GM23338 (cell line): ENCODE measurements around the gene DOCK2. TPM values are rescaled to one million over a fixed set of nuclear protein-coding genes. Genes with fewer than 3 reads are reported as not detected.

Source experiments
- ATAC-seq: fragments of 200-7000 bp; cut with Tn5 transposase; 3 replicates; pipeline ENCODE4 v1.9.1; 2020
- DNase-seq: peaks from one replicate; pipeline ENCODE4 v3.0.0-alpha.2; 2015; ENCODE audit warnings: low spot score
- H2AFZ ChIP-seq: fragments of 200-600 bp; sonication (generic); 2 replicates; pipeline ENCODE4 v1.8.0; 2016; ENCODE audit warnings: antibody characterized with exemption, mild to moderate bottlenecking, moderate library complexity
- H3F3A ChIP-seq: fragments of 200-600 bp; sonication (generic); replicated peaks from 2 replicates; pipeline ENCODE4 v1.8.0; 2017; ENCODE audit warnings: antibody characterized with exemption, mixed run types, low read depth
- H3K27ac ChIP-seq: fragments of 200-600 bp; sonication (generic); 2 replicates; pipeline ENCODE4 v1.6.1; 2016; ENCODE audit warnings: low read depth
- H3K27me3 ChIP-seq: fragments of 200-600 bp; sonication (generic); 2 replicates; pipeline ENCODE4 v1.8.0; 2016; ENCODE audit warnings: mild to moderate bottlenecking, mixed run types, moderate library complexity; ENCODE audit not compliant: insufficient read depth
- H3K36me3 ChIP-seq: fragments of 200-600 bp; sonication (generic); 2 replicates; pipeline ENCODE4 v1.8.0; 2016; ENCODE audit warnings: mild to moderate bottlenecking; ENCODE audit not compliant: insufficient read depth
- H3K4me1 ChIP-seq: fragments of 200-600 bp; sonication (generic); 2 replicates; pipeline ENCODE4 v1.8.0; 2016; ENCODE audit warnings: mild to moderate bottlenecking, moderate library complexity; ENCODE audit not compliant: insufficient read depth
- H3K4me2 ChIP-seq: fragments of 200-600 bp; sonication (generic); 2 replicates; pipeline ENCODE4 v1.7.1; 2017; ENCODE audit warnings: mixed run types
- H3K4me3 ChIP-seq: fragments of 200-600 bp; sonication (generic); 2 replicates; pipeline ENCODE4 v1.6.1; 2016; ENCODE audit warnings: mixed run types
- H3K79me2 ChIP-seq: fragments of 200-600 bp; sonication (generic); replicated peaks from 2 replicates; pipeline ENCODE4 v1.8.0; 2017; ENCODE audit warnings: mild to moderate bottlenecking; ENCODE audit not compliant: insufficient read depth
- H3K9me2 ChIP-seq: fragments of 200-600 bp; sonication (generic); 2 replicates; pipeline ENCODE4 v1.8.0; 2017; ENCODE audit not compliant: insufficient read depth
- H4K20me1 ChIP-seq: fragments of 200-600 bp; sonication (generic); replicated peaks from 2 replicates; pipeline ENCODE4 v1.8.0; 2017; ENCODE audit warnings: mild to moderate bottlenecking; ENCODE audit not compliant: insufficient read depth
- H3K27ac Mint-ChIP-seq: 2 replicates; pipeline ENCODE4 v1.8.0; 2020; ENCODE audit warnings: inconsistent platforms, mild to moderate bottlenecking, moderate library complexity, mixed read lengths
- H3K27me3 Mint-ChIP-seq: 3 replicates; pipeline ENCODE4 v1.8.0; 2022; ENCODE audit warnings: low read depth, mild to moderate bottlenecking, moderate library complexity, mixed read lengths, inconsistent platforms; ENCODE audit not compliant: insufficient read depth, poor library complexity
- H3K36me3 Mint-ChIP-seq: 3 replicates; pipeline ENCODE4 v1.8.0; 2021; ENCODE audit warnings: low read depth, mild to moderate bottlenecking, inconsistent platforms, moderate library complexity, mixed read lengths
- H3K4me1 Mint-ChIP-seq: 3 replicates; pipeline ENCODE4 v1.8.0; 2020; ENCODE audit warnings: mild to moderate bottlenecking, inconsistent platforms, mixed read lengths
- H3K4me3 Mint-ChIP-seq: 3 replicates; pipeline ENCODE4 v1.8.0; 2021; ENCODE audit warnings: moderate library complexity, mild to moderate bottlenecking, inconsistent platforms, mixed read lengths
- H3K9me3 Mint-ChIP-seq: 3 replicates; pipeline ENCODE4 v1.8.0; 2020; ENCODE audit warnings: moderate library complexity, mild to moderate bottlenecking, inconsistent platforms, mixed read lengths
- CREB1 ChIP-seq: fragments of 250-450 bp; sonication (Bioruptor Pico); IDR thresholded peaks from 2 replicates; pipeline ENCODE4 v1.5.0; 2020; ENCODE audit warnings: low read depth, mild to moderate bottlenecking, moderate library complexity
- CTCF ChIP-seq, 2 experiments: fragments of 200-600 bp in 1 of 2; sonication (generic) in 1 of 2; conservative IDR thresholded peaks; 2 replicates each; pipeline versions ENCODE4 v1.5.1 to v1.6.1; 2016 to 2017; ENCODE audit warnings: antibody characterized with exemption in 2 of 2, low read depth in 2 of 2, mild to moderate bottlenecking in 2 of 2, moderate library complexity in 1 of 2
- ETS1 ChIP-seq: IDR thresholded peaks from 2 replicates; pipeline ENCODE4 v1.6.1; 2016; ENCODE audit warnings: antibody characterized with exemption
- EZH2 ChIP-seq: fragments of 200-600 bp; sonication (generic); IDR thresholded peaks from one replicate; pipeline ENCODE4 v1.8.0; 2017; ENCODE audit warnings: antibody characterized with exemption, mild to moderate bottlenecking, low read depth; ENCODE audit not compliant: unreplicated experiment
- EZH2phosphoT487 ChIP-seq: fragments of 200-600 bp; sonication (generic); IDR thresholded peaks from one replicate; pipeline ENCODE4 v1.8.1; 2018; ENCODE audit warnings: antibody characterized with exemption; ENCODE audit not compliant: unreplicated experiment
- NANOG ChIP-seq: IDR thresholded peaks from 2 replicates; pipeline ENCODE4 v1.6.1; 2016; ENCODE audit warnings: antibody characterized with exemption, borderline replicate concordance
- POLR2AphosphoS5 ChIP-seq: IDR thresholded peaks from 2 replicates; pipeline ENCODE4 v1.6.1; 2016; ENCODE audit warnings: antibody characterized with exemption, low read depth
- REST ChIP-seq: IDR thresholded peaks from one replicate; pipeline ENCODE4 v1.6.1; 2018; ENCODE audit warnings: antibody characterized with exemption; ENCODE audit not compliant: unreplicated experiment
- STAT1 ChIP-seq: IDR thresholded peaks from one replicate; pipeline ENCODE4 v1.6.1; 2016; ENCODE audit warnings: antibody characterized with exemption; ENCODE audit not compliant: unreplicated experiment
- ZNF331 ChIP-seq: fragments of 250-450 bp; sonication (Bioruptor Pico); IDR thresholded peaks from 2 replicates; pipeline ENCODE4 v1.5.0; 2020; ENCODE audit warnings: low read depth, mild to moderate bottlenecking, moderate library complexity
- polyA plus RNA-seq: library from polyadenylated mRNA; unstranded; fragments of >200 nt; fragmentation: Nextera tagmentation; extraction: Ambion mirVana; gene quantifications from 2 replicates; pipeline ENCODE4 v1.2.1, GENCODE V29; 2016
- total RNA-seq: library from RNA; depleted of rRNA; stranded (reverse); fragments of >200 nt; shearing (Covaris generic); gene quantifications from 2 replicates; pipeline ENCODE4 v1.2.3, GENCODE V29; 2014

Gene DOCK2
- total and polyA plus RNA-seq, 2 experiments from 2014 or later = 3.7 to 9.4 TPM

GRCh38 chr5:169631360-169631759 is 5.7 kb upstream of the DOCK2 start:
- Histone ChIP-seq H3K36me3 (no peaks in the 10 kb centered on the region), H3K4me2 (no peak overlapping the region), H3K79me2 (no peaks in the 10 kb centered on the region), H3K27me3 (peaks cover 6% of the 10 kb centered on the region), H3F3A (no peaks in the 10 kb centered on the region), H3K4me3 (no peak overlapping the region), H3K27ac (no peak overlapping the region), H3K4me1 (no peaks in the 10 kb centered on the region), H4K20me1 (no peaks in the 10 kb centered on the region), H3K9me2 (no peaks in the 10 kb centered on the region), H2AFZ (no peak overlapping the region)
- H3K27ac Mint-ChIP-seq = no peak overlapping the region
- H3K36me3 Mint-ChIP-seq = no peaks in the 10 kb centered on the region; the same call in 2 of the 3 replicates
- no peak for ATAC-seq
- H3K27me3 Mint-ChIP-seq = peaks cover 5% of the 10 kb centered on the region
- TF ChIP-seq CTCF (conservative IDR thresholded peaks at IDR 0.05; ENCODE audit: low read depth in 2 of 2) (no peak), ZNF331 (CRISPR knock-in tag) (no peak), ETS1 (no peak), NANOG (no peak), CREB1 (CRISPR knock-in tag) (no peak), EZH2 (no peak), POLR2AphosphoS5 (no peak), STAT1 (no peak), EZH2phosphoT487 (no peak), REST (no peak)
- peaks cover 6% of the 10 kb centered on the region; the same call in 2 of the 3 replicates for H3K9me3 Mint-ChIP-seq
- no peak for DNase-seq
- no peaks in the 10 kb centered on the region; the same call in 2 of the 3 replicates for H3K4me1 Mint-ChIP-seq
- H3K4me3 Mint-ChIP-seq = no peak overlapping the region
